ENCODE results near the gene GPR21. TPM values are rescaled to one million over a fixed set of nuclear protein-coding genes. Genes with fewer than 3 reads are reported as not detected.

GPR21 gene
- total and polyA plus RNA-seq, 12 donors: 0.25 to 0.95 (median 0.61) TPM; not detected in 4

GRCh38 chr9:123008909-123009308 lies 24.6 kb upstream of the GPR21 start:
- Histone ChIP-seq H3K36me3 (peaks cover 0 to 95% (median 16%) of the 10 kb centered on the region in 9 donors), H3K27me3 (no peaks in the 10 kb centered on the region), H3K4me3 (no peak overlapping the region), H3K9me3 (peaks cover 0 to 4% (median 0%) of the 10 kb centered on the region in 11 donors), H3K27ac (no peak overlapping the region), H3K4me1 (peaks cover 0 to 6% (median 3%) of the 10 kb centered on the region in 9 donors)
- DNase-seq (no peak), ATAC-seq (no peak)
- TF ChIP-seq CTCF (IDR thresholded peaks at IDR 0.05): no peak
- intact Hi-C loops (cut with DNase I): loop anchor here in 1 of 10 donors (10.0 kb wide), 1 partner anchor 346 kb away; the partner anchor contains the start of gene CRB2

- 94 to 95% methylated on average over 3 of the region's 3 CpGs for WGBS, 2 donors
These were observed 22.1 kb upstream of the GPR21 start for GRCh38 chr9:123011380-123011779.

GRCh38 chr9:123011878-123012528 lies 21.5 kb upstream of the GPR21 start:
- no peaks in the 10 kb centered on the region for H3K4me1 ChIP-seq
- DNase-seq: no peak

More at GRCh38 chr9:123011380-123011779, 22.1 kb upstream of the GPR21 start:
- Histone ChIP-seq H3K4me3 (no peak overlapping the region), H3K27ac (no peak overlapping the region), H3K9me3 (peaks cover 0 to 12% (median 0%) of the 10 kb centered on the region in 11 donors), H3K4me1 (no peaks in the 10 kb centered on the region), H3K27me3 (no peaks in the 10 kb centered on the region), H3K36me3 (peaks cover 0 to 95% (median 35%) of the 10 kb centered on the region in 9 donors)
- intact Hi-C loops (cut with DNase I): no loop called here
- DNase-seq (no peak), ATAC-seq (no peak)
- no peak for TF ChIP-seq CTCF (IDR thresholded peaks at IDR 0.05)

GRCh38 chr9:123016631-123017030 lies 16.8 kb upstream of the GPR21 start:
- Histone ChIP-seq H3K27me3 (no peaks in the 10 kb centered on the region), H3K9me3 (peaks cover 0 to 12% (median 0%) of the 10 kb centered on the region in 11 donors), H3K4me3 (no peak overlapping the region), H3K4me1 (no peaks in the 10 kb centered on the region), H3K27ac (no peak overlapping the region), H3K36me3 (peaks cover 0 to 100% (median 36%) of the 10 kb centered on the region in 9 donors)
- intact Hi-C loops (cut with DNase I): no loop called here
- 89 to 93% methylated on average over 1 of the region's 1 CpG for WGBS, 2 donors
- DNase-seq (no peak), ATAC-seq (no peak)
- TF ChIP-seq CTCF (IDR thresholded peaks at IDR 0.05): no peak

More at GRCh38 chr9:123011878-123012528, 21.5 kb upstream of the GPR21 start:
- Histone ChIP-seq H3K27me3 (no peaks in the 10 kb centered on the region), H3K4me3 (no peak overlapping the region), H3K27ac (no peak overlapping the region), H3K36me3 (peaks cover 0 to 95% (median 35%) of the 10 kb centered on the region in 9 donors), H3K9me3 (peaks cover 0 to 12% (median 0%) of the 10 kb centered on the region in 11 donors)
- no peak for TF ChIP-seq CTCF (IDR thresholded peaks at IDR 0.05)
- no peak for ATAC-seq
- WGBS, 2 donors: 92 to 97% methylated on average over 3 of the region's 3 CpGs
- intact Hi-C loops (cut with DNase I): no loop called here

All from heart right ventricle (tissue), 16 donors.